Adrenal gland (tissue), 12 donors: Measurements from ENCODE around the gene RRAGD. TPM values are rescaled to one million over a fixed set of nuclear protein-coding genes. Genes with fewer than 3 reads are reported as not detected.
"Not testable (repeated sequence)": the region's sequence is repeated elsewhere in the genome, so short reads cannot be mapped to it uniquely, and the experiment has no call there.

Experiments
- DNase-seq, 7 donors: peaks; one replicate each; pipeline ENCODE4 v3.0.0-alpha.2; 2019 to 2020
- H3K27ac ChIP-seq, 5 donors: fragments of 200-600 bp; sonication (generic) in 4 of 5; 1 replicate in 3 of 5; 2 replicates in 2 of 5; pipeline versions ENCODE4 v1.5.1 to v1.8.0; 2016 to 2020; ENCODE audit warnings: mild to moderate bottlenecking in 1 of 5
- H3K27me3 ChIP-seq: fragments of 200-600 bp; 2 replicates; pipeline ENCODE4 v1.8.0; 2021
- H3K36me3 ChIP-seq, 2 donors: fragments of 200-600 bp; replicated peaks in 1 of 2; 1 replicate in 1 of 2; 2 replicates in 1 of 2; pipeline versions ENCODE4 v1.5.1 to v1.8.0; 2018 to 2022
- H3K4me1 ChIP-seq, 2 donors: fragments of 200-600 bp; replicated peaks in 1 of 2; 1 replicate in 1 of 2; 2 replicates in 1 of 2; pipeline versions ENCODE4 v1.5.1 to v1.8.0; 2018 to 2021
- H3K4me3 ChIP-seq, 4 donors: fragments of 200-600 bp; sonication (generic) in 3 of 4; one replicate each; pipeline ENCODE4 v1.5.1; 2016 to 2018
- H3K9me3 ChIP-seq, 3 donors: fragments of 200-600 bp; sonication (generic) in 1 of 3; replicated peaks in 1 of 3; 1 replicate in 2 of 3; 2 replicates in 1 of 3; pipeline versions ENCODE4 v1.5.1 to v1.8.0; 2016 to 2021
- POLR2A ChIP-seq, 2 donors: fragments of 450-650 bp; IDR thresholded peaks; one replicate each; pipeline ENCODE4 v1.6.1; 2017; ENCODE audit warnings: antibody characterized with exemption in 2 of 2, mild to moderate bottlenecking in 2 of 2, moderate library complexity in 1 of 2
- WGBS, 4 donors: extraction: QIAGEN DNeasy Blood & Tissue Kit in 2 of 4; methylation state at CpG; one replicate each; pipeline versions ENCODE4 v1.1.5 to v1.1.7; 2013 to 2017; 5-methylcytosine and 5-hydroxymethylcytosine counted together
- intact Hi-C, 2 donors: fragments of 100-400 bp; cut with DNase I; formaldehyde crosslinking; loops; one replicate each; pipeline versions ENCODE4 v1.14.1 to v1.15.0; 2022 to 2023
- polyA plus RNA-seq, 3 donors: library from polyadenylated mRNA; stranded (reverse); fragments of 200-250 nt in 2 of 3; fragments of 350-450 nt in 1 of 3; fragmentation: Illumina TruSeq in 1 of 3; extraction: RNeasy Lipid Tissue Mini Kit (QIAGEN cat#74804) in 1 of 3; gene quantifications; one replicate each; pipeline ENCODE4 v1.2.3, GENCODE V29; 2013 to 2014
- total RNA-seq, 9 donors: library from RNA; depleted of rRNA in 4 of 9; stranded (reverse); fragments of >200 nt in 4 of 9; fragments of 120-200 nt in 1 of 9; fragmentation: NEBNext Ultra II Directional in 1 of 9; extraction: Animal tissue kit (Norgen Biotek cat#: 25700) in 1 of 9; gene quantifications; one replicate each; pipeline versions ENCODE4 v1.1.0 to v1.2.4, GENCODE V29; 2013 to 2023
- TF ChIP-seq, protein P1 (sequence below), 6 experiments: fragments of 450-650 bp in 4 of 6; fragments of 200-600 bp in 2 of 6; sonication (generic) in 1 of 6; IDR thresholded peaks; 1 replicate in 5 of 6; 2 replicates in 1 of 6; pipeline versions ENCODE4 v1.5.1 to v1.8.0; 2016 to 2021; ENCODE audit warnings: antibody characterized with exemption in 6 of 6, mild to moderate bottlenecking in 2 of 6, moderate library complexity in 1 of 6
- donor health status: healthy with polysubstance abuse.
- donor health status: Bipolar disorder and iron deficiency.
- donor health status: DM: yes; HTN: yes; CAD: no.
- donor health status: DM: no; HTN: no; CAD: no.
- donor health status: DM: no; HTN: no; CAD: no.
- donor health status: DM: yes; HTN: yes; CAD: no.

RRAGD gene
- total and polyA plus RNA-seq, 12 donors = 4.8 to 42.1 (median 34.4) TPM

DNA sequence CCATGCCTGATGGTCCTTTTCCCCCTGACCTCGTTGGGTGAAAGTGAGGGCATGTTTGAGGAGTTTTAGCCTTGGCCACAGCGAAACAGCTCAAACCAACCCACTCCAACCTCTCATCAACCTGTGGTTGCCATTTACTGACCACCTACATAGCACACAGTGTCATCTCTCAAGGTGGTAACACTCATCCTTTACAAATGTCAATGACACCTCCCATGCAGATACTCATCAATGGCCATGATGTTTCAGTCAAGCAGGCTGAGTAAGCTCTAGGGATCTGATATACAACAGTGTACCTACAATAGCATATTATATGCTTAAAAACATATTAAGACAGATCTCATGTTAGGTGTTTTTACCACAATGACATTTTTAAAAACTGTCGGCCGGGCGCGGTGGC lies 9.3 kb downstream of the RRAGD start:
- intact Hi-C loops = no loop called here
- Histone ChIP-seq H3K4me3 (no peak overlapping the region), H3K27me3 (no peaks in the 10 kb centered on the region), H3K9me3 (no peaks in the 10 kb centered on the region), H3K4me1 (peaks cover 0 to 6% of the 10 kb centered on the region in 2 donors), H3K27ac (no peak overlapping the region), H3K36me3 (no peaks in the 10 kb centered on the region)
- 94 to 100% (median 96%) methylated on average over 5 to 6 of the region's 6 CpGs for WGBS, 4 donors
- no peak for DNase-seq
- TF ChIP-seq, protein P1, sequence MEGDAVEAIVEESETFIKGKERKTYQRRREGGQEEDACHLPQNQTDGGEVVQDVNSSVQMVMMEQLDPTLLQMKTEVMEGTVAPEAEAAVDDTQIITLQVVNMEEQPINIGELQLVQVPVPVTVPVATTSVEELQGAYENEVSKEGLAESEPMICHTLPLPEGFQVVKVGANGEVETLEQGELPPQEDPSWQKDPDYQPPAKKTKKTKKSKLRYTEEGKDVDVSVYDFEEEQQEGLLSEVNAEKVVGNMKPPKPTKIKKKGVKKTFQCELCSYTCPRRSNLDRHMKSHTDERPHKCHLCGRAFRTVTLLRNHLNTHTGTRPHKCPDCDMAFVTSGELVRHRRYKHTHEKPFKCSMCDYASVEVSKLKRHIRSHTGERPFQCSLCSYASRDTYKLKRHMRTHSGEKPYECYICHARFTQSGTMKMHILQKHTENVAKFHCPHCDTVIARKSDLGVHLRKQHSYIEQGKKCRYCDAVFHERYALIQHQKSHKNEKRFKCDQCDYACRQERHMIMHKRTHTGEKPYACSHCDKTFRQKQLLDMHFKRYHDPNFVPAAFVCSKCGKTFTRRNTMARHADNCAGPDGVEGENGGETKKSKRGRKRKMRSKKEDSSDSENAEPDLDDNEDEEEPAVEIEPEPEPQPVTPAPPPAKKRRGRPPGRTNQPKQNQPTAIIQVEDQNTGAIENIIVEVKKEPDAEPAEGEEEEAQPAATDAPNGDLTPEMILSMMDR (IDR thresholded peaks at IDR 0.05) = no peak
- TF ChIP-seq POLR2A (IDR thresholded peaks at IDR 0.05) = no peak

DNA sequence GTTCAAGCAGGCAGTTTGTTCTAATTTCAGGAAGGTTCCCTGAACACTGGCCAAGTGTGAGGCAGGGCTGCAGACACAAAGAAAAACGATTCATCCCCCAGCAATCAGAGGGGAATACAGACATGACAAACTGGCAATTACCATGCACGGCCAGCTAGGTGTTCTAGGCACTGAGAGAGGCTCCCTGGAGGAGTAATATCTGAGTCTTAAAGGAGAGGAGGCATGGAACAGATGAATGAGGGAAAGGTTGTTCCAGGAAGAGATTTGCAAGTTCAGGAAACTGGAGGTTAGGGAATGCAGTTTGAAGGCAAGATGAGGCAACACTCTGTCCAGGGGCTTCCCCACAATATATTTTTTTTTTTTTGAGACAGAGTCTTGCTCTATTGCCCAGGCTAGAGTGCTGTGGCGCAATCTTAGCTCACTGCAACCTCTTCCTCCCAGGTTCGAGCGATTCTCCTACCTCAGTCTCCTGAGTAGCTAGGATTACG lies 11.1 kb downstream of the RRAGD start:
- Histone ChIP-seq H3K9me3 (no peaks in the 10 kb centered on the region), H3K4me1 (peaks cover 0 to 6% of the 10 kb centered on the region in 2 donors), H3K4me3 (no peak overlapping the region), H3K27me3 (no peaks in the 10 kb centered on the region), H3K36me3 (no peaks in the 10 kb centered on the region), H3K27ac (no peak overlapping the region)
- TF ChIP-seq, protein P1 (IDR thresholded peaks at IDR 0.05) = no peak
- no peak for TF ChIP-seq POLR2A (IDR thresholded peaks at IDR 0.05)
- peak in 1 of 7 donors; percentile 21 for DNase-seq
- 59 to 65% (median 63%) methylated on average over 6 of the region's 6 CpGs for WGBS, 4 donors
- intact Hi-C loops = no loop called here

DNA sequence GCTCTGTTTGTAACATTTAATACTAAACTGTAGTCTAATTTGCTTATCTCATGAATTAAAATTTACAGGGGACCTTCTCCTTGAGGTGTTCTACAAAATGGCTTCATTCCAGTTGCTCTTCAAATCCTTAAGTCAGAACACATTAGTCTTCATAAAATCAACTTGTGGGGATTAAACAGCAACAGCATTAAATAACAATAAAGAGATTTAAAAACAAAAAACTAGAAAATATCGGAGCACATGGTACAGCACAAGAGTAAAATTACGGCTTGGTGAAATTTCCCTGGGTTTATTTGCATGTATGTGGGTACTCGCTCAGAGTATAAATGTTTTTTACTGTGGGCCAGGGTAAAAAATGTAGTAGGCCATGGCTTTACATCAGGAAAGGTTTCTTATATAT lies 12.0 kb downstream of the RRAGD start:
- Histone ChIP-seq H3K27ac (no peak overlapping the region), H3K9me3 (no peaks in the 10 kb centered on the region), H3K27me3 (no peaks in the 10 kb centered on the region), H3K4me1 (peaks cover 0 to 6% of the 10 kb centered on the region in 2 donors), H3K4me3 (no peak overlapping the region), H3K36me3 (no peaks in the 10 kb centered on the region)
- no peak for TF ChIP-seq POLR2A (IDR thresholded peaks at IDR 0.05)
- TF ChIP-seq, protein P1 (IDR thresholded peaks at IDR 0.05) = no peak
- WGBS, 4 donors = 97 to 98% (median 97%) methylated on average over 3 of the region's 3 CpGs
- intact Hi-C loops = no loop called here
- no peak for DNase-seq

DNA sequence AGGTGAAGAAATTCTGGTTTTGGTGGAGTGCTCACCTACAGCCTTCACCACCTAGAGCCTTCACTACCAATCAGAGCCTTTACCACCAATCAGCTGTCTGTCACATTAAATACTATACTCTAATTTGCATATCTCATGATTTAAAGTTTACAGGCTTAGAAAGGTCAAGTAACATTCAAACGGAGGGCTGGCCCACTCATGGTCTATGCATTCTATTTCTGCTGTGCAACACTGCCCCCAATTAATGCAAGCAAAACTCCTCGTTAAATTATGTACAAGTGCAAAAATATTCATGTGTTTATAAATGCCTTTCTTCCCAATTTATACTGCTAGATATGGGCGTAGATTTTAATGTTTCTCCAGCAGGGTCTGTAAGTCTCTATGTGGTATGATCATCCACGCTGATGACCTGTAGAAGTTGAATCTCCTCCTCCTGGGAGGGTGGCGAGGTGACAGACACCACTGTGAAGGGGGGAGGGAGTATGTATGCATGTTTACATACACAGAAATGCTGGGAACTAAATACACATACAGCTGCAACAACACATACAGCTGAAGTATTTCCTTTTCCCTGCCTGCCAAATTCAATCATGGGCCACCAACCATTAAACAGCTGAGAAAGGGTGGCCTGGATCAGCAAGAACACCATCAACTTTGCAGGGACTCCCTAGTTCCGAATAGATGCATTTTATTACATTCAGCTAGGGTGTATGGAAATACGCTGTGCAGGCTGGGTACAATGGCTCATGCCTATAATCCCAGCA lies 13.1 kb downstream of the RRAGD start:
- intact Hi-C loops = no loop called here
- Histone ChIP-seq H3K27ac (no peak overlapping the region), H3K4me3 (no peak overlapping the region), H3K36me3 (no peaks in the 10 kb centered on the region), H3K9me3 (no peaks in the 10 kb centered on the region), H3K27me3 (no peaks in the 10 kb centered on the region), H3K4me1 (peaks cover 0 to 6% of the 10 kb centered on the region in 2 donors)
- TF ChIP-seq POLR2A (IDR thresholded peaks at IDR 0.05) = no peak
- TF ChIP-seq, protein P1 (IDR thresholded peaks at IDR 0.05) = no peak
- no peak for DNase-seq
- WGBS, 4 donors = 88 to 93% (median 89%) methylated on average over 7 of the region's 7 CpGs

DNA sequence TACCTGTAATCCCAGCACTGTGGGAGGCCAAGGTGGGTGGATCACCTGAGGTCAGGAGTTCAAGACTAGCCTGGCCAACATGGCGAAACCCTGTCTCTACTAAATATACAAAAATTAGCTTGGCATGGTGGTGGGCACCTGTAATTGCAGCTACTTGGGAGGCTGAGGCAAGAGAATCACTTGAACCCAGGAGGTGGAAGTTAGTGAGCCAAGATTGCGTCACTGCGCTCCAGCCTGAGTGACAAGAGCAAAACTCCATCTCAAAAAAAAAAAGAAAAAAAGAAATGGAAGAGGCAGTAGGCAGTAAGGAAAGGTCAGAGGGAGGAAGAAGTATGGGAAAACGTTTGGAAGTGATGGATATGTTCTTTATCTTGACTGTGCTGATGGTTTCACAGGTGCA lies 14.2 kb downstream of the RRAGD start:
- H3K36me3 ChIP-seq, intact Hi-C loops, H3K27me3 ChIP-seq, H3K4me1 ChIP-seq, H3K4me3 ChIP-seq, DNase-seq, H3K27ac ChIP-seq, H3K9me3 ChIP-seq: not testable (repeated sequence)
- 76 to 89% (median 85%) methylated on average over 4 of the region's 4 CpGs for WGBS, 4 donors
